ENCODE measurements around the gene PNLDC1. TPM values are rescaled to one million over a fixed set of nuclear protein-coding genes. Genes with fewer than 3 reads are reported as not detected.

PNLDC1 gene
- total and polyA plus RNA-seq, 2 experiments from 2014 or later = 0.09 to 0.31 TPM

GRCh38 chr6:159801935-159802334, 1.9 kb downstream of the PNLDC1 start:
- TF ChIP-seq CTCF (IDR thresholded peaks at IDR 0.05; ENCODE audit: low read depth, low read length) = no peak
- Histone ChIP-seq H3K36me3 (peaks cover 18% of the 10 kb centered on the region), H3K4me1 (ENCODE audit: low read depth) (no peaks in the 10 kb centered on the region), H3K27ac (no peak overlapping the region), H3K9me3 (ENCODE audit: low read depth) (no peaks in the 10 kb centered on the region), H3K4me3 (no peak overlapping the region), H3K27me3 (no peaks in the 10 kb centered on the region)
- peak in 1 of 2 donors; percentile 44 for DNase-seq (ENCODE audit: low read depth in 1 of 2, low spot score in 1 of 2)

DNA sequence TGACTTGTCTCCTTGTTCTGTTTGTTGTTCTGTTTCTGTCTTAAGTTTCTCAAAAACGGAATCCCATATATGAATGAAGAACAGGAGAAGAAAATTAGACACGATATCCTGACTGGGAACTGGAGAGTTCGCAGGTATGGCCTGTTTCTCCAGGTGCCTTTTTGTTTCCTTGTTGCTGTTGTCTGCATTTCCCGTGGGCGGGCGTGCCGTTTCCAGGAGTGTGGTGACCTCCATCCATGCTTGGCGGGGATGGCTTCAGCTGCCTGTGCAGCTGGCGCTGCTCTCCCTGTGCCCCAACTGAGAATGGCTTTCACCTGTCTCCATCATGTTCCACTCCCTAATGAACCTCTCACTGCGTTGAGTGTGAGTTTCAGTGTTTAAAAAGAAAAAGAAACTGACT, 4.4 kb downstream of the PNLDC1 start:
- no peak overlapping the region for H3K4me3 ChIP-seq
- no peak overlapping the region for H3K27ac ChIP-seq

GRCh38 chr6:159805440-159806020, 5.5 kb downstream of the PNLDC1 start:
- Histone ChIP-seq H3K9me3 (ENCODE audit: low read depth) (no peaks in the 10 kb centered on the region), H3K27ac (no peak overlapping the region), H3K27me3 (no peaks in the 10 kb centered on the region), H3K36me3 (no peaks in the 10 kb centered on the region), H3K4me3 (no peak overlapping the region), H3K4me1 (ENCODE audit: low read depth) (no peaks in the 10 kb centered on the region)
- no peak for TF ChIP-seq CTCF (IDR thresholded peaks at IDR 0.05; ENCODE audit: low read depth, low read length)
- DNase-seq (ENCODE audit: low read depth in 1 of 2, low spot score in 1 of 2) = peak in 1 of 2 donors; percentile 58

More for the DNA sequence above, 4.4 kb downstream of the PNLDC1 start:
- no peak for TF ChIP-seq CTCF (IDR thresholded peaks at IDR 0.05; ENCODE audit: low read depth, low read length)
- no peaks in the 10 kb centered on the region for H3K9me3 ChIP-seq (ENCODE audit: low read depth)
- DNase-seq (ENCODE audit: low read depth in 1 of 2, low spot score in 1 of 2) = no peak
- no peaks in the 10 kb centered on the region for H3K36me3 ChIP-seq
- no peaks in the 10 kb centered on the region for H3K27me3 ChIP-seq
- H3K4me1 ChIP-seq (ENCODE audit: low read depth) = no peaks in the 10 kb centered on the region

DNA sequence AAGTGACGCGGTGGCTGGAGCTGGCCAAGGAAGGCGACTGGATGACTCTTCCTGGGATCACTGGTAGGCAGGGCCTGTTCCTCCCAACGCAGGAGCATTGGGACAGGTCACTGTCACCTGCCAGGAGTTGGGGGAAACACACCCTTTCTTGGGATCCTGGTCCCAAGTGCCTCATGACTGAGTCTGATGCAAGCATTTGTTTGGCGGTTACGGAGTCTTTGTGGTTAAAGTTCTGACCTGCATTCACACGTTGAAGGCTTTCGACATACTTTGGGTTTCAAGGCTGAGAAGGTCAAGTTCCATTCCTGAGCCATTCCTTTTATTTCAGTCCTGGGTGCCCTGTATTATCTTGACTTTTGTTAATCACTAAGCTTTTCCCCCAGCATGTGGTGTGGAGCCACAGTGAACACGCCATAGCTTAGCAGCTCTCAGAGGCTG, 6.0 kb downstream of the PNLDC1 start:
- peak in 1 of 2 donors; percentile 83 for DNase-seq (ENCODE audit: low read depth in 1 of 2, low spot score in 1 of 2)
- Histone ChIP-seq H3K4me1 (ENCODE audit: low read depth) (no peaks in the 10 kb centered on the region), H3K4me3 (no peak overlapping the region), H3K27me3 (no peaks in the 10 kb centered on the region), H3K36me3 (no peaks in the 10 kb centered on the region), H3K27ac (no peak overlapping the region), H3K9me3 (ENCODE audit: low read depth) (no peaks in the 10 kb centered on the region)
- TF ChIP-seq CTCF (IDR thresholded peaks at IDR 0.05; ENCODE audit: low read depth, low read length) = no peak

GRCh38 chr6:159807150-159807858, 7.2 kb downstream of the PNLDC1 start:
- no peaks in the 10 kb centered on the region for H3K27me3 ChIP-seq
- peak in 1 of 2 donors; percentile 60 for DNase-seq (ENCODE audit: low read depth in 1 of 2, low spot score in 1 of 2)
- H3K27ac ChIP-seq = no peak overlapping the region
- no peak overlapping the region for H3K4me3 ChIP-seq
- H3K4me1 ChIP-seq (ENCODE audit: low read depth) = no peaks in the 10 kb centered on the region
- no peaks in the 10 kb centered on the region for H3K36me3 ChIP-seq
- H3K9me3 ChIP-seq (ENCODE audit: low read depth) = no peaks in the 10 kb centered on the region
- TF ChIP-seq CTCF (IDR thresholded peaks at IDR 0.05; ENCODE audit: low read depth, low read length) = no peak

All from cardiac muscle cell (in vitro differentiated cells and primary cell).